GM12878 (cell line): ENCODE results near the gene HACD4. TPM values are rescaled to one million over a fixed set of nuclear protein-coding genes. Genes with fewer than 3 reads are reported as not detected.

Experiments used
- ATAC-seq: fragments of 200-7000 bp; cut with Tn5 transposase; 3 replicates; pipeline ENCODE4 v1.9.1; 2020; ENCODE audit warnings: mild to moderate bottlenecking, moderate library complexity
- BruUV-seq: library from RNA; stranded (reverse); fragments of 400-500 nt; replicated peaks from 2 replicates; lab custom pipeline; 2021; lab: Mats Ljungman, UMichigan
- CTCF ChIA-PET: fragments of 300-600 bp; sonication (Branson Sonifier 250); formaldehyde crosslinking; extraction: SDS; loops from one replicate; lab custom pipeline; 2021; ENCODE audit warnings: inconsistent platforms; lab: Yijun Ruan, JAX
- POLR2A ChIA-PET: fragments of 350-600 bp; formaldehyde crosslinking; extraction: SDS; loops from one replicate; lab custom pipeline; 2021; ENCODE audit warnings: inconsistent platforms; lab: Charles Lee
- RAD21 ChIA-PET: fragments of 300-600 bp; sonication (Branson Sonifier 250); formaldehyde crosslinking; loops from one replicate; lab custom pipeline; 2023; ENCODE audit warnings: antibody characterized with exemption; ENCODE audit not compliant: unreplicated experiment; lab: Charles Lee
- SMC1A ChIA-PET: fragments of 300-600 bp; sonication (Branson Sonifier 250); formaldehyde crosslinking; loops from one replicate; lab custom pipeline; 2023; ENCODE audit not compliant: unreplicated experiment, uncharacterized antibody; lab: Charles Lee
- DNase-seq: peaks from one replicate; pipeline ENCODE4 v3.0.0-alpha.2; 2011; ENCODE audit warnings: low read depth, low spot score
- FAIRE-seq: peaks from 3 replicates; lab custom pipeline; 2011; peaks lifted over from hg19 to GRCh38; lab: Jason Lieb, UNC
- H2AFZ ChIP-seq: 2 replicates; pipeline ENCODE4 v1.6.0; 2011; ENCODE audit warnings: low read depth, low read length, control low read depth; ENCODE audit not compliant: control insufficient read depth
- H3K27ac ChIP-seq: 2 replicates; pipeline ENCODE4 v1.5.1; 2011; ENCODE audit warnings: control low read depth; ENCODE audit not compliant: control insufficient read depth, insufficient read depth
- H3K27me3 ChIP-seq, 2 experiments: replicated peaks in 1 of 2; 2 replicates each; pipeline versions ENCODE4 v1.6.0 to v1.6.1; 2011; ENCODE audit warnings: low read length in 1 of 2; ENCODE audit not compliant: control insufficient read depth in 2 of 2, insufficient read depth in 2 of 2
- H3K36me3 ChIP-seq, 2 experiments: 2 replicates each; pipeline ENCODE4 v1.5.1; 2011; ENCODE audit warnings: low read length in 1 of 2; ENCODE audit not compliant: control insufficient read depth in 2 of 2, insufficient read depth in 2 of 2
- H3K4me1 ChIP-seq: 2 replicates; pipeline ENCODE4 v1.6.1; 2011; ENCODE audit warnings: mild to moderate bottlenecking, low read length, moderate library complexity, mixed read lengths; ENCODE audit not compliant: control insufficient read depth, insufficient read depth
- H3K4me2 ChIP-seq: 2 replicates; pipeline ENCODE4 v1.6.0; 2011; ENCODE audit warnings: control low read depth; ENCODE audit not compliant: control insufficient read depth, insufficient read depth
- H3K4me3 ChIP-seq: fragments of 200-600 bp; sonication (generic); 2 replicates; pipeline ENCODE4 v1.5.1; 2016
- H3K79me2 ChIP-seq: 2 replicates; pipeline ENCODE4 v1.6.0; 2011; ENCODE audit warnings: low read length; ENCODE audit not compliant: control insufficient read depth, insufficient read depth
- H3K9ac ChIP-seq: 2 replicates; pipeline ENCODE4 v1.8.0; 2011; ENCODE audit warnings: low read length, control low read depth, mixed read lengths; ENCODE audit not compliant: control insufficient read depth, insufficient read depth
- H3K9me3 ChIP-seq: replicated peaks from 3 replicates; pipeline ENCODE4 v1.5.1; 2011; ENCODE audit warnings: mild to moderate bottlenecking, low read length; ENCODE audit not compliant: control insufficient read depth, insufficient read depth
- H4K20me1 ChIP-seq: 2 replicates; pipeline ENCODE4 v1.6.0; 2011; ENCODE audit not compliant: control insufficient read depth, insufficient read depth
- ATF7 ChIP-seq: fragments of 450-650 bp; IDR thresholded peaks from 2 replicates; pipeline ENCODE4 v1.6.1; 2016; ENCODE audit warnings: low read depth, mild to moderate bottlenecking
- BHLHE40 ChIP-seq, 2 experiments: fragments of 450-650 bp in 1 of 2; IDR thresholded peaks; 2 replicates each; pipeline ENCODE4 v1.6.1; 2011 to 2017; ENCODE audit warnings: low read depth in 2 of 2, borderline replicate concordance in 1 of 2, improper control_type of control experiment in 1 of 2, low read length in 1 of 2, mild to moderate bottlenecking in 1 of 2
- EGR1 ChIP-seq, 2 experiments: IDR thresholded peaks; 1 replicate in 1 of 2; 2 replicates in 1 of 2; pipeline ENCODE4 v1.6.1; 2011 to 2012; ENCODE audit warnings: low read depth in 2 of 2, low read length in 2 of 2, borderline replicate concordance in 1 of 2, mild to moderate bottlenecking in 1 of 2, moderate library complexity in 1 of 2
- IKZF2 ChIP-seq, 2 experiments: fragments of 450-650 bp; IDR thresholded peaks; 2 replicates each; pipeline ENCODE4 v1.6.1; 2017; ENCODE audit warnings: mild to moderate bottlenecking in 2 of 2, moderate library complexity in 2 of 2
- IRF4 ChIP-seq: IDR thresholded peaks from 2 replicates; pipeline ENCODE4 v1.6.1; 2011; ENCODE audit warnings: low read depth, low read length
- MEF2B ChIP-seq: fragments of 450-650 bp; IDR thresholded peaks from 2 replicates; pipeline ENCODE4 v1.6.1; 2018; ENCODE audit warnings: mild to moderate bottlenecking, moderate library complexity; ENCODE audit not compliant: partially characterized antibody, poor library complexity, severe bottlenecking
- MXI1 ChIP-seq: fragments of 150-350 bp; IDR thresholded peaks from 2 replicates; pipeline ENCODE4 v1.6.1; 2011; ENCODE audit warnings: low read depth, mild to moderate bottlenecking, inconsistent platforms, low read length, improper control_type of control experiment
- NBN ChIP-seq: fragments of 450-650 bp; IDR thresholded peaks from 2 replicates; pipeline ENCODE4 v1.6.1; 2016
- NFIC ChIP-seq: IDR thresholded peaks from 2 replicates; pipeline ENCODE4 v1.6.1; 2012; ENCODE audit warnings: low read depth, mild to moderate bottlenecking, inconsistent platforms, low read length, moderate library complexity
- NR2C2 ChIP-seq: IDR thresholded peaks from 2 replicates; pipeline ENCODE4 v1.6.1; 2011; ENCODE audit warnings: borderline replicate concordance, low read depth; ENCODE audit not compliant: control insufficient read depth, insufficient read length
- RAD21 ChIP-seq: IDR thresholded peaks from 2 replicates; pipeline ENCODE4 v1.6.1; 2011; ENCODE audit warnings: mild to moderate bottlenecking, low read depth, low read length, moderate library complexity; ENCODE audit not compliant: insufficient read depth
- TARDBP ChIP-seq: IDR thresholded peaks from 2 replicates; pipeline ENCODE4 v1.6.1; 2016; ENCODE audit warnings: borderline replicate concordance
- ZNF217 ChIP-seq: fragments of 450-650 bp; IDR thresholded peaks from 2 replicates; pipeline ENCODE4 v1.6.1; 2017; ENCODE audit warnings: antibody characterized with exemption, mild to moderate bottlenecking
- ZNF274 ChIP-seq: IDR thresholded peaks from one replicate; pipeline ENCODE4 v1.8.0; 2011; ENCODE audit not compliant: insufficient read length, insufficient read depth
- ZNF384 ChIP-seq: IDR thresholded peaks from 2 replicates; pipeline ENCODE4 v1.6.1; 2012; ENCODE audit warnings: low read depth, mild to moderate bottlenecking, low read length, improper control_type of control experiment, borderline replicate concordance
- WGBS: methylation state at CpG from one replicate; pipeline ENCODE4 v1.1.6; 2016; ENCODE audit warnings: low lambda C conversion rate; ENCODE audit not compliant: insufficient replicate concordance, insufficient coverage; ENCODE audit errors: missing lambda C conversion rate; 5-methylcytosine and 5-hydroxymethylcytosine counted together
- in situ Hi-C: fragments of 300-500 bp; cut with MboI; formaldehyde crosslinking; loops from 9 replicates; pipeline ENCODE4 v1.14.3; 2018; ENCODE audit warnings: mixed read lengths
- intact Hi-C: fragments of 100-400 bp; cut with micrococcal nuclease; formaldehyde crosslinking; loops from one replicate; pipeline ENCODE4 v1.14.2; 2022; ENCODE audit not compliant: unreplicated experiment
- polyA plus RNA-seq, 11 experiments: library from polyadenylated mRNA; depleted of rRNA in 4 of 11; unstranded in 6 of 11; stranded (reverse) in 5 of 11; fragments of >200 nt; fragmentation: Nextera tagmentation in 4 of 11; fragmentation: Illumina TruSeq in 1 of 11; extraction: Ambion mirVana in 4 of 11; extraction: Trizol in 1 of 11; gene quantifications; 1 replicate in 1 of 11; 2 replicates in 10 of 11; pipeline versions ENCODE4 v1.2.1 to v1.2.3, GENCODE V29; 2011 to 2016; ENCODE audit warnings: inconsistent platforms in 2 of 11, missing spikeins in 2 of 11, low read depth in 1 of 11
- total RNA-seq, 4 experiments: library from RNA; depleted of rRNA in 3 of 4; stranded (reverse); fragments of >200 nt in 3 of 4; fragmentation: Illumina TruSeq in 1 of 4; extraction: Trizol in 1 of 4; gene quantifications; 2 replicates each; pipeline versions ENCODE4 v1.2.1 to v1.2.3, GENCODE V29; 2013 to 2021
- TF ChIP-seq, protein P1 (sequence below): IDR thresholded peaks from 2 replicates; pipeline ENCODE4 v1.6.1; 2012; ENCODE audit warnings: low read length, inconsistent platforms
- TF ChIP-seq, protein P2 (sequence below): fragments of 450-650 bp; conservative IDR thresholded peaks from 2 replicates; pipeline ENCODE4 v1.6.1; 2017; ENCODE audit warnings: mild to moderate bottlenecking, moderate library complexity
- TF ChIP-seq, protein P3 (sequence below): fragments of 450-650 bp; IDR thresholded peaks from 2 replicates; pipeline ENCODE4 v1.6.1; 2017; ENCODE audit warnings: low read depth, mild to moderate bottlenecking, moderate library complexity

HACD4 gene
- total and polyA plus RNA-seq, 10 of the 15 experiments (the other 5 are each of a cell fraction or from before 2014, with no cell fraction given), result 3.2 to 7.6 (median 5.7) TPM

DNA sequence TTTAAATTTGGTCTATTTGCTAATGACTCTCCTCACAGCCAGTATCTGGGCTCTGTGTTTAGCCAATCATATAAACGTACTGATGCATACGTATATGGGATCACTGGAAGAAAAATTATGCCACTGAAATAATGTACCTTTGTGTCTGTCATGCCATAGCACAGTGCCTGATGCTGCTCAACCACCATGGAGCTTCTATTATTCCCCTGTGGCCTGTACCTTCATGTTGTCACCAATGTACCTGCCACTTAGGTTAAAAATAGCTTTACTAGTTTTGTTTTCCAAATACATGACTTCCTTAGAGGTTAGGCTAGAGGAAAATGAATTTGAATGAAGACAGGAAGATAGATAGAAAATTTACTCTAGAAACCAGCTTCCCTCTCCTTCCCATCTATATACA, 34.6 kb downstream of the HACD4 start (continued):
- TF ChIP-seq EGR1 (IDR thresholded peaks at IDR 0.05; ENCODE audit: borderline replicate concordance in 1 of 2, low read depth in 2 of 2, low read length in 2 of 2) (no peak), NFIC (peak; percentile 41; the same call in 1 of the 2 replicates), ATF7 (peak; percentile 64), RAD21 (no peak), TARDBP (no peak), BHLHE40 (IDR thresholded peaks at IDR 0.05; ENCODE audit: borderline replicate concordance in 1 of 2, low read depth in 2 of 2, low read length in 1 of 2) (no peak), IKZF2 (IDR thresholded peaks at IDR 0.05) (0 out of 4 replicates have a peak, but pooled peaks of 1 of the 2 experiments have one; percentile 34), MXI1 (no peak), MEF2B (peak; percentile 88), IRF4 (no peak), NBN (no peak)
- TF ChIP-seq, protein P1, sequence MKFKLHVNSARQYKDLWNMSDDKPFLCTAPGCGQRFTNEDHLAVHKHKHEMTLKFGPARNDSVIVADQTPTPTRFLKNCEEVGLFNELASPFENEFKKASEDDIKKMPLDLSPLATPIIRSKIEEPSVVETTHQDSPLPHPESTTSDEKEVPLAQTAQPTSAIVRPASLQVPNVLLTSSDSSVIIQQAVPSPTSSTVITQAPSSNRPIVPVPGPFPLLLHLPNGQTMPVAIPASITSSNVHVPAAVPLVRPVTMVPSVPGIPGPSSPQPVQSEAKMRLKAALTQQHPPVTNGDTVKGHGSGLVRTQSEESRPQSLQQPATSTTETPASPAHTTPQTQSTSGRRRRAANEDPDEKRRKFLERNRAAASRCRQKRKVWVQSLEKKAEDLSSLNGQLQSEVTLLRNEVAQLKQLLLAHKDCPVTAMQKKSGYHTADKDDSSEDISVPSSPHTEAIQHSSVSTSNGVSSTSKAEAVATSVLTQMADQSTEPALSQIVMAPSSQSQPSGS, result peak; percentile 46; the same call in 1 of the 2 replicates
- TF ChIP-seq, all 136 proteins: peak for 14

DNA sequence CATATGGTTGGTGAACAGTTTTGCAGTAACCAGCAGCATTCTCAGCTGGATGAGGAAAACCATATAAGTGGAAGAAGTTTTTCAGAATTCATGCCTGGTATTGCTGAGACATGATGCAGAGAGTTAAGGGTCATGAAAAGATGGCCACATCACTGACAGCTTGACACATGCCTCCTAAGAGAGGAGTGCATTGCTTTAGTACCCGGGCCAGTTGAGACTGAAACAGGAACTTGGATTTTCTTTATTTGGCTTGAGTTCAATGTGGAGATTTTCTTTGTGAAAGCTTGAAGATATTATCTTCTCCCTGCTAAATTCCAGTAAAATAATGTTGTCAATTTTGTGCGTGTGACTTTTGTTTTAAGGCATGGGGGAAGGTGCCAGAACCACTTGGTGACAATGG, 35.8 kb downstream of the HACD4 start:
- intact Hi-C loops, result loop anchor here (2.0 kb wide), 1 partner anchor 35 kb away; the partner anchor contains the start of gene HACD4
- Histone ChIP-seq H4K20me1 (no peaks in the 10 kb centered on the region), H3K4me2 (no peak overlapping the region), H3K79me2 (no peaks in the 10 kb centered on the region), H3K4me3 (no peak overlapping the region), H3K27me3 (no peaks in the 10 kb centered on the region), H3K9me3 (no peaks in the 10 kb centered on the region; the same call in 2 of the 3 replicates), H3K36me3 (peaks cover 1 to 12% of the 10 kb centered on the region in 2 experiments), H3K9ac (no peak overlapping the region), H3K4me1 (peaks cover 18% of the 10 kb centered on the region), H3K27ac (no peak overlapping the region; the same call in 1 of the 2 replicates), H2AFZ (no peak overlapping the region)
- RAD21 ChIA-PET, result interaction anchor here (1.1 to 3.0 kb wide), 2 partner anchors 15 to 640 kb away, joined by 3 to 14 read pairs; no protein-coding TSS in a partner anchor
- DNase-seq (no peak), ATAC-seq (no peak), FAIRE-seq (no peak)
- 48% methylated on average over 2 of the region's 2 CpGs for WGBS
- BruUV-seq, result no TSS peak
- in situ Hi-C loops, result no loop called here
- CTCF ChIA-PET, result interaction anchor here (0.9 to 1.4 kb wide), 3 partner anchors 54 to 639 kb away, joined by 3 read pairs; no protein-coding TSS in a partner anchor
- POLR2A ChIA-PET, result interaction anchor here (1.6 kb wide), 1 partner anchor 20 kb away, joined by 4 read pairs; no protein-coding TSS in a partner anchor
- SMC1A ChIA-PET, result interaction anchor here (0.7 to 3.2 kb wide), 7 partner anchors 9 to 115 kb away, joined by 3 to 17 read pairs (median 4); partner anchors contain the start of gene HACD4
- no peak for TF ChIP-seq ZNF274
- no peak for TF ChIP-seq ZNF384
- no peak for TF ChIP-seq ZNF217
- TF ChIP-seq NR2C2, result no peak
- TF ChIP-seq EGR1 (IDR thresholded peaks at IDR 0.05; ENCODE audit: borderline replicate concordance in 1 of 2, low read depth in 2 of 2, low read length in 2 of 2), result no peak
- TF ChIP-seq, protein P2, sequence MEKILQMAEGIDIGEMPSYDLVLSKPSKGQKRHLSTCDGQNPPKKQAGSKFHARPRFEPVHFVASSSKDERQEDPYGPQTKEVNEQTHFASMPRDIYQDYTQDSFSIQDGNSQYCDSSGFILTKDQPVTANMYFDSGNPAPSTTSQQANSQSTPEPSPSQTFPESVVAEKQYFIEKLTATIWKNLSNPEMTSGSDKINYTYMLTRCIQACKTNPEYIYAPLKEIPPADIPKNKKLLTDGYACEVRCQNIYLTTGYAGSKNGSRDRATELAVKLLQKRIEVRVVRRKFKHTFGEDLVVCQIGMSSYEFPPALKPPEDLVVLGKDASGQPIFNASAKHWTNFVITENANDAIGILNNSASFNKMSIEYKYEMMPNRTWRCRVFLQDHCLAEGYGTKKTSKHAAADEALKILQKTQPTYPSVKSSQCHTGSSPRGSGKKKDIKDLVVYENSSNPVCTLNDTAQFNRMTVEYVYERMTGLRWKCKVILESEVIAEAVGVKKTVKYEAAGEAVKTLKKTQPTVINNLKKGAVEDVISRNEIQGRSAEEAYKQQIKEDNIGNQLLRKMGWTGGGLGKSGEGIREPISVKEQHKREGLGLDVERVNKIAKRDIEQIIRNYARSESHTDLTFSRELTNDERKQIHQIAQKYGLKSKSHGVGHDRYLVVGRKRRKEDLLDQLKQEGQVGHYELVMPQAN, result no peak
- TF ChIP-seq, protein P3, sequence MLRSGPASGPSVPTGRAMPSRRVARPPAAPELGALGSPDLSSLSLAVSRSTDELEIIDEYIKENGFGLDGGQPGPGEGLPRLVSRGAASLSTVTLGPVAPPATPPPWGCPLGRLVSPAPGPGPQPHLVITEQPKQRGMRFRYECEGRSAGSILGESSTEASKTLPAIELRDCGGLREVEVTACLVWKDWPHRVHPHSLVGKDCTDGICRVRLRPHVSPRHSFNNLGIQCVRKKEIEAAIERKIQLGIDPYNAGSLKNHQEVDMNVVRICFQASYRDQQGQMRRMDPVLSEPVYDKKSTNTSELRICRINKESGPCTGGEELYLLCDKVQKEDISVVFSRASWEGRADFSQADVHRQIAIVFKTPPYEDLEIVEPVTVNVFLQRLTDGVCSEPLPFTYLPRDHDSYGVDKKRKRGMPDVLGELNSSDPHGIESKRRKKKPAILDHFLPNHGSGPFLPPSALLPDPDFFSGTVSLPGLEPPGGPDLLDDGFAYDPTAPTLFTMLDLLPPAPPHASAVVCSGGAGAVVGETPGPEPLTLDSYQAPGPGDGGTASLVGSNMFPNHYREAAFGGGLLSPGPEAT, result no peak
